H1 (cell line): ENCODE measurements around the gene ARMH3. TPM values are rescaled to one million over a fixed set of nuclear protein-coding genes. Genes with fewer than 3 reads are reported as not detected.
"Not testable (repeated sequence)": the region's sequence is repeated elsewhere in the genome, so short reads cannot be mapped to it uniquely, and the experiment has no call there.

Experiments
- CTCF ChIA-PET: fragments of 300-600 bp; sonication (Branson Sonifier 250); formaldehyde crosslinking; loops from one replicate; lab custom pipeline; 2021; ENCODE audit not compliant: partially characterized antibody; lab: Charles Lee
- POLR2A ChIA-PET: fragments of 300-600 bp; sonication (Branson Sonifier 250); formaldehyde crosslinking; loops from one replicate; lab custom pipeline; 2021; ENCODE audit warnings: inconsistent platforms; ENCODE audit not compliant: partially characterized antibody; lab: Charles Lee
- DNase-seq, 2 experiments: peaks; one replicate each; pipeline versions ENCODE4 v3.0.0 to v3.0.0-alpha.2; 2010 to 2022; ENCODE audit warnings: low spot score in 2 of 2, low read depth in 1 of 2, mixed read lengths in 1 of 2
- FAIRE-seq: peaks from 2 replicates; lab custom pipeline; 2011; peaks lifted over from hg19 to GRCh38; lab: Jason Lieb, UNC
- H2AFZ ChIP-seq: 2 replicates; pipeline ENCODE4 v1.8.1; 2012; ENCODE audit warnings: low read length, inconsistent platforms
- H2AK5ac ChIP-seq: 2 replicates; pipeline ENCODE4 v1.6.1; 2013; ENCODE audit warnings: low read depth, low read length
- H2BK120ac ChIP-seq: replicated peaks from 2 replicates; pipeline ENCODE3; 2013; ENCODE audit warnings: low read depth, low read length, inconsistent platforms
- H2BK12ac ChIP-seq: 2 replicates; pipeline ENCODE4 v1.6.1; 2013; ENCODE audit warnings: low read depth, low read length
- H2BK15ac ChIP-seq: 2 replicates; pipeline ENCODE4 v1.6.1; 2013; ENCODE audit warnings: low read length
- H2BK20ac ChIP-seq: 2 replicates; pipeline ENCODE4 v1.6.1; 2013; ENCODE audit warnings: low read length
- H2BK5ac ChIP-seq: 2 replicates; pipeline ENCODE4 v1.6.1; 2013; ENCODE audit warnings: low read depth, low read length
- H3K14ac ChIP-seq: 2 replicates; pipeline ENCODE4 v1.6.1; 2013; ENCODE audit warnings: inconsistent platforms; ENCODE audit not compliant: insufficient read length
- H3K18ac ChIP-seq: 2 replicates; pipeline ENCODE4 v1.6.1; 2013; ENCODE audit warnings: low read length; ENCODE audit errors: extremely low read depth
- H3K23ac ChIP-seq: 2 replicates; pipeline ENCODE4 v1.6.1; 2013; ENCODE audit warnings: inconsistent platforms; ENCODE audit not compliant: insufficient read length
- H3K23me2 ChIP-seq: 2 replicates; pipeline ENCODE4 v1.6.1; 2013; ENCODE audit warnings: low read depth, low read length
- H3K27ac ChIP-seq: 2 replicates; pipeline ENCODE4 v1.6.1; 2011; ENCODE audit warnings: low read depth, low read length, inconsistent platforms
- H3K27me3 ChIP-seq, 4 experiments: replicated peaks in 1 of 4; 1 replicate in 1 of 4; 2 replicates in 3 of 4; pipeline versions ENCODE4 v1.6.1 to v1.8.1; 2011 to 2013; ENCODE audit warnings: low read length in 3 of 4, mild to moderate bottlenecking in 3 of 4, inconsistent platforms in 2 of 4, mixed read lengths in 2 of 4, moderate library complexity in 1 of 4; ENCODE audit not compliant: control insufficient read depth in 3 of 4, insufficient read depth in 3 of 4; ENCODE audit errors: extremely low read depth in 1 of 4
- H3K36me3 ChIP-seq, 4 experiments: 2 replicates each; pipeline versions ENCODE4 v1.6.1 to v1.8.1; 2011 to 2013; ENCODE audit warnings: mild to moderate bottlenecking in 4 of 4, low read length in 3 of 4, moderate library complexity in 2 of 4, control low read depth in 1 of 4, inconsistent platforms in 1 of 4; ENCODE audit not compliant: insufficient read depth in 4 of 4, control insufficient read depth in 2 of 4
- H3K4ac ChIP-seq: replicated peaks from 2 replicates; pipeline ENCODE3; 2013; ENCODE audit warnings: low read length, low read depth, mixed read lengths, inconsistent platforms; ENCODE audit not compliant: insufficient read length
- H3K4me1 ChIP-seq, 4 experiments: replicated peaks in 1 of 4; 1 replicate in 1 of 4; 2 replicates in 3 of 4; pipeline versions ENCODE4 v1.6.1 to v1.8.1; 2011 to 2013; ENCODE audit warnings: low read length in 3 of 4, inconsistent platforms in 2 of 4, mixed read lengths in 1 of 4; ENCODE audit not compliant: insufficient read depth in 4 of 4, control insufficient read depth in 3 of 4
- H3K4me2 ChIP-seq, 2 experiments: 2 replicates each; pipeline versions ENCODE4 v1.6.1 to v1.8.1; 2011 to 2013; ENCODE audit warnings: low read depth in 2 of 2, low read length in 2 of 2, control low read depth in 1 of 2, inconsistent platforms in 1 of 2, mild to moderate bottlenecking in 1 of 2; ENCODE audit not compliant: insufficient read depth in 1 of 2
- H3K4me3 ChIP-seq, 4 experiments: fragments of 200-600, 300-600 bp in 1 of 4; sonication (generic), shearing (Covaris generic), sonication (Bioruptor Twin) in 1 of 4; 2 replicates each; pipeline versions ENCODE4 v1.5.1 to v1.8.1; 2011 to 2016; ENCODE audit warnings: low read length in 4 of 4, low read depth in 3 of 4, control low read depth in 2 of 4, inconsistent platforms in 2 of 4, mild to moderate bottlenecking in 2 of 4, mixed read lengths in 1 of 4, moderate library complexity in 1 of 4; ENCODE audit not compliant: insufficient read depth in 2 of 4; ENCODE audit errors: extremely low read depth in 1 of 4
- H3K56ac ChIP-seq: replicated peaks from 2 replicates; pipeline ENCODE3; 2013; ENCODE audit warnings: low read depth, mild to moderate bottlenecking, mixed read lengths, low read length, inconsistent platforms; ENCODE audit not compliant: insufficient read length
- H3K79me1 ChIP-seq: 2 replicates; pipeline ENCODE4 v1.6.1; 2013; ENCODE audit warnings: low read depth, low read length, control low read depth
- H3K79me2 ChIP-seq, 2 experiments: 2 replicates each; pipeline versions ENCODE4 v1.6.1 to v1.8.1; 2012 to 2013; ENCODE audit warnings: low read length in 2 of 2, mild to moderate bottlenecking in 2 of 2, inconsistent platforms in 1 of 2; ENCODE audit not compliant: insufficient read depth in 2 of 2, control insufficient read depth in 1 of 2
- H3K9ac ChIP-seq, 4 experiments: replicated peaks in 1 of 4; 1 replicate in 1 of 4; 2 replicates in 3 of 4; pipeline versions ENCODE4 v1.6.1 to v1.8.1; 2011 to 2013; ENCODE audit warnings: low read depth in 3 of 4, low read length in 3 of 4, control low read depth in 2 of 4, mild to moderate bottlenecking in 2 of 4, moderate library complexity in 2 of 4, inconsistent platforms in 1 of 4; ENCODE audit errors: extremely low read depth in 1 of 4
- H3K9me3 ChIP-seq, 2 experiments: 2 replicates each; pipeline versions ENCODE4 v1.6.1 to v1.8.1; 2012 to 2013; ENCODE audit warnings: mild to moderate bottlenecking in 2 of 2, moderate library complexity in 2 of 2, control low read depth in 1 of 2, inconsistent platforms in 1 of 2, low read depth in 1 of 2, low read length in 1 of 2, mixed read lengths in 1 of 2; ENCODE audit not compliant: insufficient read depth in 2 of 2
- H4K20me1 ChIP-seq, 2 experiments: replicated peaks in 1 of 2; 2 replicates each; pipeline versions ENCODE3 to v1.8.1; 2011 to 2013; ENCODE audit warnings: inconsistent platforms in 2 of 2, low read length in 2 of 2, mild to moderate bottlenecking in 1 of 2; ENCODE audit not compliant: insufficient read depth in 2 of 2, control insufficient read depth in 1 of 2
- H4K5ac ChIP-seq: 2 replicates; pipeline ENCODE4 v1.6.1; 2013; ENCODE audit warnings: low read length, low read depth, mixed read lengths, inconsistent platforms; ENCODE audit not compliant: insufficient read length
- H4K8ac ChIP-seq: 2 replicates; pipeline ENCODE4 v1.8.0; 2013; ENCODE audit warnings: mild to moderate bottlenecking, moderate library complexity, low read length, inconsistent platforms; ENCODE audit not compliant: insufficient read depth; ENCODE audit errors: extremely low read depth
- H4K91ac ChIP-seq: replicated peaks from 2 replicates; pipeline ENCODE3; 2013; ENCODE audit warnings: low read length, mixed read lengths, inconsistent platforms; ENCODE audit not compliant: insufficient read length
- WGBS, 2 experiments: shearing (Covaris generic) in 1 of 2; methylation state at CpG; one replicate each; pipeline versions ENCODE4 v1.1.6 to v1.1.7; 2013 to 2015; ENCODE audit warnings: low lambda C conversion rate in 2 of 2, mixed read lengths in 2 of 2, inconsistent platforms in 1 of 2, low coverage in 1 of 2, missing lambda C conversion rate in 1 of 2; ENCODE audit not compliant: insufficient replicate concordance in 2 of 2, insufficient coverage in 1 of 2, insufficient read length in 1 of 2; ENCODE audit errors: extremely low coverage in 1 of 2, missing lambda C conversion rate in 1 of 2; 5-methylcytosine and 5-hydroxymethylcytosine counted together
- polyA plus RNA-seq, 7 experiments: library from polyadenylated mRNA; depleted of rRNA in 3 of 7; stranded (reverse) in 5 of 7; unstranded in 2 of 7; fragments of >200 nt in 5 of 7; fragments of 200-250 nt in 2 of 7; gene quantifications; 1 replicate in 5 of 7; 2 replicates in 1 of 7; 4 replicates in 1 of 7; pipeline versions ENCODE4 v1.2.1 to v1.2.3, GENCODE V29; 2011 to 2013; ENCODE audit warnings: missing spikeins in 2 of 7, mixed read lengths in 2 of 7
- total RNA-seq: library from RNA; stranded (reverse); fragmentation: NEBNext Ultra II Directional; extraction: Animal tissue kit (Norgen Biotek cat#: 25700); gene quantifications from 2 replicates; pipeline ENCODE4 v1.2.1, GENCODE V29; 2021

The ARMH3 gene
- total and polyA plus RNA-seq, 2 of the 8 experiments (the other 6 are each of a cell fraction or from before 2014, with no cell fraction given) = 11.6 to 18.3 TPM

DNA sequence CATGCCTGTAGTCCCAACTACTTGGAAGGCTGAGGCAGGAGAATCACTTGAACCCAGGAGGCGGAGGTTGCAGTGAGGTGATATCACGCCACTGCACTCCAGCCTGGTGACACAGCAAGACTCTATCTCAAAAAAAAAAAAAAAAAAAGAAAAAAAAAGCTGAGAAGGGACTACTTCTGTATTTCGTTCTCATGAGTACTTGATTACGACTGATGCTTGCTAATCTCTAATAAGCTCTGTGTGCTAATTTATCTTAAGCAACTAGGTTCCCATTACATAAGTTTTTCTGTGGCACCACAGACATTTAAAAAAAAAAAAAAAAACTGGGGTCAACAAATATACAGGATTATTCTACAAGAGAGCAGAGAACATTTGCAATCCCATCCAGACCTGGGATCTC is 48.9 kb downstream of the ARMH3 start:
- H3K27me3 ChIP-seq, DNase-seq, H3K4me2 ChIP-seq, H3K27ac ChIP-seq, H2BK12ac ChIP-seq, H3K9ac ChIP-seq, H2AK5ac ChIP-seq, H3K56ac ChIP-seq, H2AFZ ChIP-seq, H2BK120ac ChIP-seq, H3K23ac ChIP-seq, H4K91ac ChIP-seq, H3K4me1 ChIP-seq, H3K79me1 ChIP-seq, H3K4me3 ChIP-seq, POLR2A ChIA-PET, H3K4ac ChIP-seq, H4K5ac ChIP-seq, H4K20me1 ChIP-seq, H4K8ac ChIP-seq, H3K23me2 ChIP-seq, FAIRE-seq, H3K9me3 ChIP-seq, H2BK5ac ChIP-seq, H2BK15ac ChIP-seq, H3K79me2 ChIP-seq, H2BK20ac ChIP-seq, H3K14ac ChIP-seq, H3K18ac ChIP-seq: not testable (repeated sequence)
- WGBS, 2 experiments = 90% methylated on average over 4 of the region's 4 CpGs; no CpG with 5 or more reads in 1 of the 2 experiments
- H3K36me3 ChIP-seq = peaks cover 0 to 18% (median 9%) of the 10 kb centered on the region in 4 experiments; a peak in 5 of 8 replicates
- CTCF ChIA-PET = interaction anchor here (0.8 to 7.9 kb wide), 7 partner anchors 11 to 165 kb away, joined by 3 to 210 read pairs (median 5); partner anchors contain the start of gene KCNIP2
